HEK293T (cell line): Measurements from ENCODE around the gene SYNM.

Experiments used
- CTCF ChIA-PET: fragments of 350-600 bp; formaldehyde crosslinking; extraction: SDS; loops from one replicate; lab custom pipeline; 2021; ENCODE audit warnings: antibody characterized with exemption, inconsistent platforms; lab: Yijun Ruan, JAX
- POLR2A ChIA-PET: fragments of 350-600 bp; formaldehyde crosslinking; extraction: SDS; loops from one replicate; lab custom pipeline; 2020; ENCODE audit warnings: antibody characterized with exemption, inconsistent platforms; lab: Yijun Ruan, JAX
- DNase-seq: peaks from one replicate; pipeline ENCODE4 v3.0.0; 2012; ENCODE audit warnings: mixed read lengths; ENCODE audit errors: extremely low spot score
- ARNT ChIP-seq: fragments of 450-650 bp; IDR thresholded peaks from 2 replicates; pipeline ENCODE4 v1.6.1; 2017; ENCODE audit warnings: mild to moderate bottlenecking
- BHLHE40 ChIP-seq: fragments of 450-650 bp; IDR thresholded peaks from 2 replicates; pipeline ENCODE4 v1.6.1; 2016; ENCODE audit warnings: mild to moderate bottlenecking, moderate library complexity, borderline replicate concordance
- CTBP1 ChIP-seq: fragments of 450-650 bp; IDR thresholded peaks from 2 replicates; pipeline ENCODE4 v1.6.1; 2016; ENCODE audit warnings: borderline replicate concordance
- ELF4 ChIP-seq: fragments of 450-650 bp; IDR thresholded peaks from 2 replicates; pipeline ENCODE4 v1.6.1; 2017; ENCODE audit warnings: antibody characterized with exemption
- FOXA1 ChIP-seq: fragments of 450-650 bp; IDR thresholded peaks from 2 replicates; pipeline ENCODE4 v1.6.1; 2016; ENCODE audit warnings: mild to moderate bottlenecking
- FOXK2 ChIP-seq: fragments of 450-650 bp; IDR thresholded peaks from 2 replicates; pipeline ENCODE4 v1.6.1; 2016; ENCODE audit warnings: mild to moderate bottlenecking
- FOXM1 ChIP-seq: fragments of 450-650 bp; IDR thresholded peaks from 2 replicates; pipeline ENCODE4 v1.6.1; 2017; ENCODE audit warnings: mild to moderate bottlenecking, borderline replicate concordance
- HDGF ChIP-seq: fragments of 450-650 bp; IDR thresholded peaks from 2 replicates; pipeline ENCODE4 v1.6.1; 2017; ENCODE audit warnings: antibody characterized with exemption, borderline replicate concordance
- L3MBTL2 ChIP-seq: fragments of 450-650 bp; conservative IDR thresholded peaks from 2 replicates; pipeline ENCODE4 v1.6.1; 2016; ENCODE audit warnings: mild to moderate bottlenecking
- LEF1 ChIP-seq: fragments of 450-650 bp; IDR thresholded peaks from 2 replicates; pipeline ENCODE4 v1.6.1; 2017; ENCODE audit warnings: mild to moderate bottlenecking, borderline replicate concordance
- NFRKB ChIP-seq: fragments of 450-650 bp; IDR thresholded peaks from 2 replicates; pipeline ENCODE4 v1.6.1; 2016; ENCODE audit warnings: mild to moderate bottlenecking, moderate library complexity
- PKNOX1 ChIP-seq: fragments of 450-650 bp; IDR thresholded peaks from 2 replicates; pipeline ENCODE4 v1.6.1; 2016
- SP1 ChIP-seq: fragments of 450-650 bp; IDR thresholded peaks from 2 replicates; pipeline ENCODE4 v1.6.1; 2017
- SUZ12 ChIP-seq: fragments of 450-650 bp; IDR thresholded peaks from 2 replicates; pipeline ENCODE4 v1.6.1; 2016; ENCODE audit warnings: mild to moderate bottlenecking
- TARDBP ChIP-seq: fragments of 450-650 bp; IDR thresholded peaks from 2 replicates; pipeline ENCODE4 v1.6.1; 2016
- ZNF384 ChIP-seq: fragments of 450-650 bp; IDR thresholded peaks from 2 replicates; pipeline ENCODE4 v1.6.1; 2016

SYNM gene

GRCh38 chr15:99134317-99134821 lies 29.5 kb downstream of the SYNM start:
- TF ChIP-seq LEF1 = no peak
- no peak for TF ChIP-seq FOXK2
- no peak for TF ChIP-seq FOXM1
- no peak for TF ChIP-seq ARNT
- TF ChIP-seq ZNF384 = no peak
- TF ChIP-seq BHLHE40 = no peak
- no peak for TF ChIP-seq SUZ12
- no peak for TF ChIP-seq NFRKB
- no peak for TF ChIP-seq HDGF
- no peak for TF ChIP-seq TARDBP
- TF ChIP-seq CTBP1 = no peak
- TF ChIP-seq ELF4 = no peak
- no peak for TF ChIP-seq L3MBTL2
- no peak for TF ChIP-seq PKNOX1
- TF ChIP-seq FOXA1 = no peak
- TF ChIP-seq SP1 = no peak
- no peak for DNase-seq
- ChIA-PET CTCF (interaction anchor here (0.8 to 1.5 kb wide), 3 partner anchors 9 to 345 kb away, joined by 3 read pairs; no protein-coding TSS in a partner anchor), POLR2A (interaction anchor here (1.6 kb wide), 1 partner anchor 117 kb away, joined by 6 read pairs; the partner anchor contains the start of gene LRRC28)

- no peak for TF ChIP-seq SP1
- TF ChIP-seq L3MBTL2 = no peak
- no peak for TF ChIP-seq LEF1
- POLR2A ChIA-PET = interaction anchor here (1.6 kb wide), 1 partner anchor 116 kb away, joined by 6 read pairs; the partner anchor contains the start of gene LRRC28
- CTCF ChIA-PET = interaction anchor here (0.6 to 1.0 kb wide), 3 partner anchors 24 to 388 kb away, joined by 3 to 8 read pairs (median 3); no protein-coding TSS in a partner anchor
- no peak for DNase-seq
Observed at GRCh38 chr15:99135194-99135593, 30.3 kb downstream of the SYNM start.

DNA sequence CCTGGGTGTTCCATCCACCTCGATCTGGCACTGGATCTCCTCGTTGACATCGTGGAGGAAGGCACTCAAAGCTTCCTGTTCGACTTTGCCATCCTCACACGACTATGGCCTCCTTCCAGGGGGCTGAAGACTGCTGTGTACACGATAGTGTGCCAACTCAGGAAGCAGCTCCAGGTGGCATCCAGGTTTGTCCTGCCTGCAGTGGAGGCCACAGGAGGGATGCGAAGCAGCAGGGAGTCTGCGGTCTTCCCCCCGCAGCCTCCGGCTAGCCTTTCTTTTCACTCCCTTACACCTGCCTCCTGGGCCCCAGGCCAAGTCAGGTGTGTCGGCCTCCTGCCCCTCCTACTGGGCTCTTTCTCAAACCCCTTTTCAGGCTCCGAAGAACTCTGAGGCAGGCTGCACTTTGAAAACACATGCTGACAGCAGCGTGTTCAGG lies 32.2 kb downstream of the SYNM start:
- POLR2A ChIA-PET = no interaction called here
- TF ChIP-seq BHLHE40 = no peak
- CTCF ChIA-PET = interaction anchor here (0.6 kb wide), 1 partner anchor 358 kb away, joined by 3 read pairs; no protein-coding TSS in a partner anchor
- no peak for DNase-seq

GRCh38 chr15:99137877-99138276 lies 33.0 kb downstream of the SYNM start:
- ChIA-PET CTCF (no interaction called here), POLR2A (no interaction called here)
- TF ChIP-seq ARNT (no peak), NFRKB (no peak), ELF4 (no peak), PKNOX1 (no peak), FOXK2 (no peak), ZNF384 (no peak), FOXM1 (no peak), TARDBP (no peak), BHLHE40 (no peak), LEF1 (no peak), CTBP1 (no peak), SUZ12 (no peak), FOXA1 (no peak), SP1 (no peak), HDGF (no peak), L3MBTL2 (no peak)
- DNase-seq = no peak

DNA sequence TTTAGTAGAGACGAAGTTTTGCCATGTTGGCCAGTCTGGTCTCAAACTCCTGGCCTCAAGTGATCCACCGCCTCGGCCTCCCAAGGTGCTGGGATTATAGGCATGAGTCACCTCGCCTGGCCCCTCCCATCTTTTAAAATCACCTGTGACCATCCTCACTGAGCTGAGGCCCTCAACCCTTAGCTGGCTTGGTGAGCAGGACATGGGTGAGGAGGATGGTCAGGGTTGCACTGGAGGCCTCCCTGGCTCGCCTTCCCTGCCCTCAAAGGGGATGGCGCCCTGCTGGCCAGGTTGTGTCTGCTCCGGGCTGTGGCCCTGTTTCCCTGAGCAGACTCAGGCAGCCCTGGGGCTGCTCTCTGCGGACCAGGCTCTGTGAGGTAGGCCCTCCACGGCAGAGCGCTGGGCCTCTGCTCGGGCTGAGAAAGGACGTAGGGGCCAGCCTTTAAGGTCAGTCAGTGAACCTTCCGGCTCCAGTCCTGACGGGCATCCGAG lies 33.7 kb downstream of the SYNM start:
- CTCF ChIA-PET = no interaction called here
- no peak for DNase-seq

More for the DNA sequence above, 33.7 kb downstream of the SYNM start:
- TF ChIP-seq NFRKB (no peak), SUZ12 (no peak), TARDBP (no peak), BHLHE40 (no peak), ELF4 (no peak), PKNOX1 (no peak), FOXM1 (no peak), SP1 (no peak), L3MBTL2 (no peak), ZNF384 (no peak), CTBP1 (no peak), FOXK2 (no peak), LEF1 (no peak), FOXA1 (no peak), ARNT (no peak), HDGF (no peak)
- POLR2A ChIA-PET = no interaction called here
